IPS DF 4.7 (cell line): ENCODE data around the gene TRAPPC1.

Source experiments
- DNase-seq: peaks from one replicate; pipeline ENCODE4 v3.0.0-alpha.2; 2013; ENCODE audit warnings: low spot score; ENCODE audit errors: extremely low read depth

Gene TRAPPC1

DNA sequence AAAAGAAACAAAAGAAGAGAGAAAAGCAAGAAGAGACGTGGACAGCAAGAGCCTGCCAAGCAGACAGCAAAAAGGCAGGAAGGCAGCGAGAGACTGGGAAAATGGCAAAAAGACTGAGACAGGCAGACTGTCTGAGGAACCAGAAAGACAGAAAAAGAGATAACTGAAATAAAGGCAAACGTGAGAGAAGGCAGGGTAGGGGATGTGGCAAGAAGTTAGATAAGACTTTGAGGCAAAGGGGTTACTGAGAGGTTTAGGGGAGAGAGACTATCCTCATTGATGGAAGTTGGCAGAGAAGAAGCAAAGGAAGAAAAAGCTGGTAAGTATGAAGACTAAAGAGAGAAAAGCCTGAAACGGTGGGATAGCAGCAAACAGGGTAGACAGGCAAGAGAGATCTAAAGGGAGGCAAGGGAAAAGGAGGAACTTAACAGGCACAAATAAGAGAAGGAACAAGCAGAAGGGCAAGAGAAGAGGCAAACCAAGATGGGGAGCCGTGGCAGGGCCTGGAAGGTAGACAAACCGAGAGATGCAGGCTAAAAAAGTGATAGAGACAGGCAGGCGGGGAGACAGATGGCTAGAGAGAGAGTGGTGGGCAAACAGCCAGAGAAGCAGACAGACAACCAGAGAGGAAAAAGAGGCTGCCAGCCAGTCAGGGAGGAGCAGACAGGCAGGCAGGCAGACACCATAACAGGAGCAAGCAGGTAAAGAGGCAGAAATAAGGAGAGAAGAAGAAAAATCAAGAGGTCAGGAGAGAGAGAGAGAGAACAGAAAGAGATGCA is 50.3 kb downstream of the TRAPPC1 start:
- no peak for DNase-seq
